ENCODE measurements around the gene CERS6. TPM values are rescaled to one million over a fixed set of nuclear protein-coding genes. Genes with fewer than 3 reads are reported as not detected.

Gene CERS6
- total RNA-seq, 1 donor from 2014 or later = 23.1 TPM

- no peak for DNase-seq (ENCODE audit: low spot score)
Observed at GRCh38 chr2:168596881-168597655, 141.0 kb downstream of the CERS6 start.

GRCh38 chr2:168599738-168600137 is 143.7 kb downstream of the CERS6 start:
- no peak for DNase-seq (ENCODE audit: low spot score)

- DNase-seq (ENCODE audit: low spot score) = no peak
Observed at GRCh38 chr2:168600949-168601348, 144.9 kb downstream of the CERS6 start.

- DNase-seq (ENCODE audit: low spot score) = no peak
Observed at GRCh38 chr2:168601741-168602140, 145.7 kb downstream of the CERS6 start.

GRCh38 chr2:168602379-168602778 is 146.3 kb downstream of the CERS6 start:
- no peak for DNase-seq (ENCODE audit: low spot score)

- no peak for DNase-seq (ENCODE audit: low spot score)
Observed at GRCh38 chr2:168602846-168603401, 146.9 kb downstream of the CERS6 start.

GRCh38 chr2:168603439-168603961 is 147.4 kb downstream of the CERS6 start:
- no peak for DNase-seq (ENCODE audit: low spot score)

- no peak for DNase-seq (ENCODE audit: low spot score)
Observed at GRCh38 chr2:168604252-168604651, 148.2 kb downstream of the CERS6 start.

GRCh38 chr2:168607992-168608391 is 151.9 kb downstream of the CERS6 start:
- DNase-seq (ENCODE audit: low spot score) = no peak

- DNase-seq (ENCODE audit: low spot score) = no peak
Observed at GRCh38 chr2:168608796-168609195, 152.7 kb downstream of the CERS6 start.

GRCh38 chr2:168611091-168611490 is 155.0 kb downstream of the CERS6 start:
- DNase-seq (ENCODE audit: low spot score) = no peak

- no peak for DNase-seq (ENCODE audit: low spot score)
Observed at GRCh38 chr2:168611896-168612650, 156.0 kb downstream of the CERS6 start.

- no peak for DNase-seq (ENCODE audit: low spot score)
Observed at GRCh38 chr2:168612719-168613118, 156.6 kb downstream of the CERS6 start.

GRCh38 chr2:168613551-168613950 is 157.5 kb downstream of the CERS6 start:
- no peak for DNase-seq (ENCODE audit: low spot score)

- DNase-seq (ENCODE audit: low spot score) = no peak
Observed at GRCh38 chr2:168614172-168615018, 158.3 kb downstream of the CERS6 start.

GRCh38 chr2:168620554-168620953 is 164.5 kb downstream of the CERS6 start:
- DNase-seq (ENCODE audit: low spot score) = no peak

- no peak for DNase-seq (ENCODE audit: low spot score)
Observed at GRCh38 chr2:168622559-168622958, 166.5 kb downstream of the CERS6 start.

- no peak for DNase-seq (ENCODE audit: low spot score)
Observed at GRCh38 chr2:168624028-168624427, 168.0 kb downstream of the CERS6 start.

GRCh38 chr2:168626096-168626495 is 170.0 kb downstream of the CERS6 start:
- no peak for DNase-seq (ENCODE audit: low spot score)

- no peak for DNase-seq (ENCODE audit: low spot score)
Observed at GRCh38 chr2:168626647-168627046, 170.6 kb downstream of the CERS6 start.

- no peak for DNase-seq (ENCODE audit: low spot score)
Observed at GRCh38 chr2:168632709-168633121, 176.6 kb downstream of the CERS6 start.

Data from mesenteric fat pad (tissue), 1 donor.